HFFc6 (cell line): ENCODE data around the gene CAPN5. TPM values are rescaled to one million over a fixed set of nuclear protein-coding genes. Genes with fewer than 3 reads are reported as not detected.

Experiments
- DNase-seq: peaks from one replicate; pipeline ENCODE4 v3.0.0-alpha.2; 2018
- H3K27ac Mint-ChIP-seq: 2 replicates; pipeline ENCODE4 v1.8.0; 2020; ENCODE audit warnings: mild to moderate bottlenecking, mixed read lengths
- H3K27me3 Mint-ChIP-seq: 2 replicates; pipeline ENCODE4 v1.8.0; 2021; ENCODE audit warnings: mild to moderate bottlenecking, moderate library complexity, mixed read lengths; ENCODE audit not compliant: insufficient read depth
- H3K36me3 Mint-ChIP-seq: 2 replicates; pipeline ENCODE4 v1.8.0; 2021; ENCODE audit warnings: low read depth, mixed read lengths
- H3K4me1 Mint-ChIP-seq: 2 replicates; pipeline ENCODE4 v1.8.0; 2020; ENCODE audit warnings: low read depth, mixed read lengths
- H3K4me3 Mint-ChIP-seq: 2 replicates; pipeline ENCODE4 v1.8.0; 2020; ENCODE audit warnings: mild to moderate bottlenecking, moderate library complexity, mixed read lengths
- H3K9me3 Mint-ChIP-seq: 2 replicates; pipeline ENCODE4 v1.8.0; 2020; ENCODE audit warnings: mild to moderate bottlenecking, mixed read lengths
- total RNA-seq, 6 experiments: library from RNA; stranded (reverse); fragmentation: NEBNext Ultra II Directional; extraction: Animal tissue kit (Norgen Biotek cat#: 25700); gene quantifications; 2 replicates in 1 of 6; 3 replicates in 5 of 6; pipeline ENCODE4 v1.2.3, GENCODE V29; 2021
- TF ChIP-seq, protein P1 (sequence below): fragments of 200-600 bp; sonication (generic); IDR thresholded peaks from 2 replicates; pipeline ENCODE4 v1.5.0; 2021; ENCODE audit warnings: antibody characterized with exemption, mild to moderate bottlenecking

The CAPN5 gene
- total RNA-seq, 6 experiments from 2014 or later = 20.7 to 32.7 (median 29.0) TPM

DNA sequence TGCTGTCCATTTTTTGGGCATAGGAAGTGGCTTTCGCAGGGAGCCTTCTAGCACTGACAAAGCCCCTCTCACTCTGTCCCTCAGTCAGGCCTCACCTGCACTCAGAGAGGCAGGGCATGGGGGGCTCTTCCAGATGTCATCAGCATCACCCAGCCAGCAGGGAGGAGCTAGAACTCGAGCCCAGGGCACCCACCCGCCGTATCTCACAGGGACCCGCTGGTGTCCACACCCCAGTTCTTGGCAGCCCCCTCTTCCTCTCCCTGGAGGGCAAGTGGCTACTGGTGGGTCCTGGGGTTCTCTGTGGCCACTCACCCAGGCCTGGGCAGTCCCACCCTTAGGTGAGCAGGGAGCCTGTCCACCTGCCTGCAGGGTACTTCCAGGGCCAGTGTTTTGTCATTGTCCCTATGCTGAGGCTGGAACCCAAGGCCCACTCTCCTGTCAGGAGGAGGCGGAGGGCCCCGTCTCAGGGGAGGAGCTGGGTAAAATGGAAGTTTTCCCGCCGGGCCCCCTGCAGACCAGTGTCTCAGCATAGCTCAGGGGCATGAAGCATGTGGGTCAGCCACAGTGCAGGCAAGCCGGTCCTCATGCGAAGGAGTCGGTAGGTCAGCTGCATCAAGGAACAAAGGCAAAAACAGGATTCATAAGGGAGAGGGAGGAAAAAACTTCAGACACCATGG is 83.1 kb downstream of the CAPN5 start:
- Mint-ChIP-seq H3K4me1 (peaks cover 12% of the 10 kb centered on the region; the same call in 1 of the 2 replicates), H3K27me3 (peaks cover 21% of the 10 kb centered on the region), H3K27ac (no peak overlapping the region), H3K9me3 (no peaks in the 10 kb centered on the region), H3K4me3 (no peak overlapping the region), H3K36me3 (no peaks in the 10 kb centered on the region)
- TF ChIP-seq, protein P1, sequence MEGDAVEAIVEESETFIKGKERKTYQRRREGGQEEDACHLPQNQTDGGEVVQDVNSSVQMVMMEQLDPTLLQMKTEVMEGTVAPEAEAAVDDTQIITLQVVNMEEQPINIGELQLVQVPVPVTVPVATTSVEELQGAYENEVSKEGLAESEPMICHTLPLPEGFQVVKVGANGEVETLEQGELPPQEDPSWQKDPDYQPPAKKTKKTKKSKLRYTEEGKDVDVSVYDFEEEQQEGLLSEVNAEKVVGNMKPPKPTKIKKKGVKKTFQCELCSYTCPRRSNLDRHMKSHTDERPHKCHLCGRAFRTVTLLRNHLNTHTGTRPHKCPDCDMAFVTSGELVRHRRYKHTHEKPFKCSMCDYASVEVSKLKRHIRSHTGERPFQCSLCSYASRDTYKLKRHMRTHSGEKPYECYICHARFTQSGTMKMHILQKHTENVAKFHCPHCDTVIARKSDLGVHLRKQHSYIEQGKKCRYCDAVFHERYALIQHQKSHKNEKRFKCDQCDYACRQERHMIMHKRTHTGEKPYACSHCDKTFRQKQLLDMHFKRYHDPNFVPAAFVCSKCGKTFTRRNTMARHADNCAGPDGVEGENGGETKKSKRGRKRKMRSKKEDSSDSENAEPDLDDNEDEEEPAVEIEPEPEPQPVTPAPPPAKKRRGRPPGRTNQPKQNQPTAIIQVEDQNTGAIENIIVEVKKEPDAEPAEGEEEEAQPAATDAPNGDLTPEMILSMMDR = no peak
- DNase-seq = no peak

DNA sequence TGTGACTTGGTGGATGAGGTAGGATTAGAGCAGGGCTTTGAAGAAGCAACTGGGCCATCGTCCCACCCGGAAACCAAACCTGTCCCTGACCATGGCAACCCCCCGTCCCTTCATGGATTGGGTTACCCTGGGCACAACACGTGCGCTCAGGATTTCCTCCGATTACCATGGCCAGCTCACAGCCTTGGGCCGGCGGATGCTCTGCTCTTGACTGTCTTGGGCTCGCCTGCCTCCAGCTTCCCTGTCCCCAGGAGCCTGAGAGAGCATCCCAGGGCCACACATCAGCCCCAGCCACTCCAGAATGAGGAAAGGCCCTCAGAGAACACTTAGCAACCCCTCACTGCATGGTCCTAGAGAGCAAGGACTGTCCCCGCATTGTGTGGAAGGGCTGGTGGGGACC is 84.1 kb downstream of the CAPN5 start:
- Mint-ChIP-seq H3K27me3 (peaks cover 26% of the 10 kb centered on the region), H3K9me3 (no peaks in the 10 kb centered on the region), H3K4me3 (no peak overlapping the region), H3K4me1 (peaks cover 12% of the 10 kb centered on the region; the same call in 1 of the 2 replicates), H3K27ac (no peak overlapping the region), H3K36me3 (no peaks in the 10 kb centered on the region)
- DNase-seq = no peak
- TF ChIP-seq, protein P1 = no peak

DNA sequence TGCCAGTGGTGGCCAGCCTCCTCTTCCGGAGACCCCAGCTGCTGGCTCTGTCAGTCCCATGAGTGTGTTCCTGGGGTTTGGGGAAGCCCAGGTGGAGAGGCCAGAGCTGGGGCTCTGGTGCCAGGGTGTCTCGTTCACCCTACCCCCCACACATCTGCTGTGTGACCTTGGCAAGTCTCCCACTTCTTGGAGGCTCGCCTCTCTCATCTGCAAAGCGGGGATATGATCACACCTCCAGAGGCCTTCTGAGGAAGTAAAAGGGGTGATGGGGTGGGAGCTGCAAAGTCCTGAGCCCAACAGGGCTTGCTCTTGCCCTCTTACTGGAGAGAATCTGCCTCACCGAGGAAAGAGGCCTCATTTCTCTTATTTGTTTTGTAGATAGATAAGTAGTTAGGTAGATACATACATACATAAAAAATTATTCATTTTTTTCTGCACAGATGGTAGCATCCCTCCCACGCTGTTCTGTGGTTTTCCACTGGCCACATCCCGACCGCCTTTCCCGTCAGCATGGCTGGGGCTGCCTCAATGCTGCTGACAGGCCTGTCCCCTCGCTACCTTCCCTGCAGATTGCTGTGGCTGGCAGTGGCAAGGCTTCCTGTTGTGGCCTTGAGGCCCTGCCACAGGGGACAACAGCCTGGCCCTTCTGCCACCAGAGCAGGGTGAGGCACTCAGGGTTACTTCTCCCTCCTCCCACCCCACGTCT is 85.2 kb downstream of the CAPN5 start:
- Mint-ChIP-seq H3K4me3 (no peak overlapping the region), H3K9me3 (no peaks in the 10 kb centered on the region), H3K36me3 (no peaks in the 10 kb centered on the region), H3K27me3 (peaks cover 28% of the 10 kb centered on the region), H3K27ac (no peak overlapping the region), H3K4me1 (peaks cover 12% of the 10 kb centered on the region; the same call in 1 of the 2 replicates)
- DNase-seq = no peak
- TF ChIP-seq, protein P1 = no peak

DNA sequence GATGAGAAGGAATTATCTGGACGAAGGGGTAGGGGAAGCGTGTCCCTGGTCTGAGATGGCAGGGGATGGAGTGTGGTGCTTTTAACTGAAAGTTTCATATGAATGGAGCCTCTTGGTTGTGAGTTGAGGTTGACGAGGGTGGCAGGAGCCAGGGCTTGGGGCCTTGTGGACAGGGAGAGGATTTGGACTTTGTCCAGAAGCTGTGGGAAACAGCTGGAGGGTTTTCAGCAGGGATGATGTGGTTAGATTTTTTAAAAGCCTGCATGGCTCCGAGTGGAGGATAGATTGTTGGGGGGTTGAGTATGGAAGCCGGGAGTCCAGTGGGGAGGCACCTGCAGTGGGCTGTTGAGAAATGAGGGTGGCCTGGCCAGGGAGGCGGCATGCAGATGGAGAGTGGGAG is 86.1 kb downstream of the CAPN5 start:
- peaks cover 26% of the 10 kb centered on the region for H3K27me3 Mint-ChIP-seq
- peaks cover 12% of the 10 kb centered on the region; the same call in 1 of the 2 replicates for H3K4me1 Mint-ChIP-seq
- no peaks in the 10 kb centered on the region for H3K9me3 Mint-ChIP-seq
- no peak for DNase-seq
- TF ChIP-seq, protein P1 = no peak
- H3K4me3 Mint-ChIP-seq = no peak overlapping the region
- H3K27ac Mint-ChIP-seq = no peak overlapping the region
- no peaks in the 10 kb centered on the region for H3K36me3 Mint-ChIP-seq

DNA sequence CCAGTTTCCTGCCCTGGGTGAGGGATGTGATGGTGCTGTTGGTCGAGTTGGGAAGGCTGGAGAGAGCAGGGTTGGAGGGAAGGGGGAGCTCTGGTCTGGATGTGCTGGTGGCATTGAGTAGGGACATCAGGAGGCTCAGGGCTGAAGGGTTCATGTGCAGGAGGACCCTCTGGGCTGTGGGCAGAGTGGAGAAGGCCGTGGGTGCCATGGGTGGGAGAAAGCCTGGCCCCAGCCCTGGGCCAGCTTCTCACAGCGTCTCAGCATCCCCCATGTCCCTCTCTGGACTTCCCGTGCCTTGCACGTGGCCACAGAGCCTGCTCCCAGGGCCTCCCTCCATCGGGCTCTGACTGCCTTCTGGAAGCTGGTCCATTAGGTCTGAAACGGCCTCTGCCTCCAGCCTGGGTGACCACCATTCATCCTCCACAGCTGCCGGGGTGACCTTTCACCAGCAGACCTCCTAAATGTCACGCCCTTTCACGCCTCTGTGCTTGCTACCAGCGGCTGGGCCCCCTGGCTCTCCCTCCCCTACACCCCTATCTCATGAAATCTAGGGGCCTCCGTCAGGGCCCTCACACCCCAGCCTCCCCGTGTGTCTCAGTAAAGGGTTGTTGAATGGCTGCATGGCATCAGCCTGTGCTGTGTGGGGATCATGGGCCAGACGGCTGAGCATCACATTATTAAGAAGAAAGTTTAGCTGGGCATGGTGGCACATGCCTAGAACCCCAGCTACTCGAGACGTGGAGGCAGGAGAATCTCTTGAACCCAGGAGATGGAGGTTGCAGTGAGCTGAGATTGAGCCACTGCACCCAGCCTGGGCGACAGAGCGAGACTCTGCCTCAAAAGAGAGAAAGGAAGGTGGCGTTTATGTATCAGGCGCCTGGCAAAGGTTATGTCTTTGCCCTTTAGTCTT is 86.8 kb downstream of the CAPN5 start:
- H3K27me3 Mint-ChIP-seq = peaks cover 28% of the 10 kb centered on the region
- no peak overlapping the region for H3K4me3 Mint-ChIP-seq
- no peak for DNase-seq

More for the DNA sequence above, 86.8 kb downstream of the CAPN5 start:
- TF ChIP-seq, protein P1 = no peak
- Mint-ChIP-seq H3K36me3 (no peaks in the 10 kb centered on the region), H3K9me3 (no peaks in the 10 kb centered on the region), H3K27ac (no peak overlapping the region), H3K4me1 (peaks cover 12% of the 10 kb centered on the region; the same call in 1 of the 2 replicates)
